ENCODE measurements around the gene PFKL. TPM values are rescaled to one million over a fixed set of nuclear protein-coding genes. Genes with fewer than 3 reads are reported as not detected.

PFKL gene
- total RNA-seq, 6 experiments from 2014 or later: 100 to 123 (median 107) TPM

GRCh38 chr21:44323591-44323990 is 23.7 kb downstream of the PFKL start:
- no peak for TF ChIP-seq CTCF (IDR thresholded peaks at IDR 0.05)
- H3K4me1 Mint-ChIP-seq (ENCODE audit: low read depth): no peaks in the 10 kb centered on the region
- peaks cover 4% of the 10 kb centered on the region; the same call in 1 of the 2 replicates for H3K27me3 Mint-ChIP-seq (ENCODE audit: insufficient read depth)
- DNase-seq: no peak
- H3K9me3 Mint-ChIP-seq: no peaks in the 10 kb centered on the region
- H3K4me3 Mint-ChIP-seq: no peak overlapping the region
- H3K36me3 Mint-ChIP-seq (ENCODE audit: low read depth): no peaks in the 10 kb centered on the region
- H3K27ac Mint-ChIP-seq: no peak overlapping the region

- Mint-ChIP-seq H3K9me3 (no peaks in the 10 kb centered on the region), H3K27ac (no peak overlapping the region), H3K4me3 (no peak overlapping the region), H3K36me3 (ENCODE audit: low read depth) (no peaks in the 10 kb centered on the region), H3K4me1 (ENCODE audit: low read depth) (no peaks in the 10 kb centered on the region), H3K27me3 (ENCODE audit: insufficient read depth) (peaks cover 6% of the 10 kb centered on the region; the same call in 1 of the 2 replicates)
- no peak for TF ChIP-seq CTCF (IDR thresholded peaks at IDR 0.05)
- DNase-seq: no peak
Measured at GRCh38 chr21:44324106-44324853, 24.4 kb downstream of the PFKL start.

- H3K4me3 Mint-ChIP-seq: no peak overlapping the region
- TF ChIP-seq CTCF (IDR thresholded peaks at IDR 0.05): no peak
- H3K27me3 Mint-ChIP-seq (ENCODE audit: insufficient read depth): peaks cover 9% of the 10 kb centered on the region; the same call in 1 of the 2 replicates
- no peaks in the 10 kb centered on the region for H3K4me1 Mint-ChIP-seq (ENCODE audit: low read depth)
- no peak for DNase-seq
- no peaks in the 10 kb centered on the region for H3K9me3 Mint-ChIP-seq
- H3K27ac Mint-ChIP-seq: no peak overlapping the region
- no peaks in the 10 kb centered on the region for H3K36me3 Mint-ChIP-seq (ENCODE audit: low read depth)
Measured at GRCh38 chr21:44324854-44325107, 24.9 kb downstream of the PFKL start.

DNA sequence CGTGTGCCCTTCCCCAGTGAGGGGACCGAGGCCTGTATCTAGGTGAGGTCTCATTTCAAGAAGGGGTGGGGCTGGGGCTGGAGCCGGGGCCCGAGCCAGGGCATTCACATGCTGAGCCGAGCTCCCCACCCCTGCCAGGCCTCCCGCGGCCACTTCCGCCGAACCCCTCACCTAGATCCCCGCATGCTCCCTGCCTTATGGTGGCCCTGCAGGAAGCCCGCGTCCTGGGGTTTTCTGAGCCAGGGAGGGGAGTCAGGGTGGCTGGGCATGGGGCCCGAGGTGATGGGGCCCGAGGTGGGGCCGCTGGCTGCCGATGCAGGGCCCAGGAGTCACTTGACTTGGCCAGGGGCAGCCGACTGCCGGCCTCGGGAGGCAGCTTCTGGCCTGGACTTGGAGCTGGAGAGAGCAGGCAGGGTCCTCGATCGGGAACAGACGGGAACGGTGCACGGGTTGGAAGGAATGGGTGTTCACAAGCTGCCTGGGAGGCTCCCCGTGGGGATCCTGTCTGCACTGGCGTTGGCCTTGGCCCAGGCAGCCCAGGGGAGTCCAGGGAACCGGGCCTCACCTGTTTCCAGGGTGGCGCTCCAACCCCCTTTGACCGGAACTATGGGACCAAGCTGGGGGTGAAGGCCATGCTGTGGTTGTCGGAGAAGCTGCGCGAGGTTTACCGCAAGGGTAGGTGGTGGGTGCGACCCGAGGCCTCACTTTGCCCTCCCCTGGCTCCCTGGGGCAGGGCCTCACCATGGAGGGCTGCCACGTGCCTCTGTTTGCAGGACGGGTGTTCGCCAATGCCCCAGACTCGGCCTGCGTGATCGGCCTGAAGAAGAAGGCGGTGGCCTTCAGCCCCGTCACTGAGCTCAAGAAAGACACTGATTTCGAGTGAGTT is 25.8 kb downstream of the PFKL start:
- Mint-ChIP-seq H3K4me3 (no peak overlapping the region), H3K9me3 (no peaks in the 10 kb centered on the region), H3K4me1 (ENCODE audit: low read depth) (no peaks in the 10 kb centered on the region), H3K36me3 (ENCODE audit: low read depth) (no peaks in the 10 kb centered on the region), H3K27me3 (ENCODE audit: insufficient read depth) (peaks cover 9% of the 10 kb centered on the region; the same call in 1 of the 2 replicates), H3K27ac (no peak overlapping the region)
- no peak for DNase-seq
- no peak for TF ChIP-seq CTCF (IDR thresholded peaks at IDR 0.05)

GRCh38 chr21:44326272-44326647 is 26.4 kb downstream of the PFKL start:
- Mint-ChIP-seq H3K36me3 (ENCODE audit: low read depth) (no peaks in the 10 kb centered on the region), H3K4me1 (ENCODE audit: low read depth) (no peaks in the 10 kb centered on the region), H3K27ac (no peak overlapping the region), H3K27me3 (ENCODE audit: insufficient read depth) (peaks cover 11% of the 10 kb centered on the region; the same call in 1 of the 2 replicates), H3K4me3 (no peak overlapping the region), H3K9me3 (no peaks in the 10 kb centered on the region)
- no peak for DNase-seq
- no peak for TF ChIP-seq CTCF (IDR thresholded peaks at IDR 0.05)

Data from HFFc6 (cell line).